ENCODE results near the gene FARP1.

GRCh38 chr13:98267080-98267912, 124.4 kb downstream of the FARP1 start:
- no peak for TF ChIP-seq ZNF138 (tag by site-specific recombination; IDR thresholded peaks at IDR 0.05; ENCODE audit: borderline replicate concordance)
- TF ChIP-seq CTCF (tag by site-specific recombination; IDR thresholded peaks at IDR 0.05), result no peak
- TF ChIP-seq ZNF248 (tag by site-specific recombination; IDR thresholded peaks at IDR 0.05), result no peak
- no peak for TF ChIP-seq ZBTB17 (tag by site-specific recombination; IDR thresholded peaks at IDR 0.05)
- TF ChIP-seq ELK4 (IDR thresholded peaks at IDR 0.05; ENCODE audit: borderline replicate concordance, low read depth, low read length), result no peak
